ENCODE measurements around the gene IL9. TPM values are rescaled to one million over a fixed set of nuclear protein-coding genes. Genes with fewer than 3 reads are reported as not detected.
A peak's percentile ranks its signal among the peaks of the same experiment; 100 is the strongest.

The IL9 gene
- total RNA-seq, 1 donor from 2014 or later = 104 TPM

- Mint-ChIP-seq H3K9me3 (peaks cover 4% of the 10 kb centered on the region), H3K27ac (no peak overlapping the region), H3K36me3 (ENCODE audit: low read depth) (no peaks in the 10 kb centered on the region), H3K27me3 (ENCODE audit: low read depth) (peaks cover 50% of the 10 kb centered on the region), H3K4me1 (ENCODE audit: low read depth) (peaks cover 29% of the 10 kb centered on the region), H3K4me3 (ENCODE audit: low read depth) (no peak overlapping the region)
- DNase-seq (ENCODE audit: low spot score) = no peak
- intact Hi-C loops (cut with micrococcal nuclease) = no loop called here
Observed at GRCh38 chr5:135915466-135916001, 19.9 kb upstream of the IL9 start.

GRCh38 chr5:135913713-135914626, 18.3 kb upstream of the IL9 start:
- peak; percentile 14 for DNase-seq (ENCODE audit: low spot score)
- peaks cover 4% of the 10 kb centered on the region for H3K9me3 Mint-ChIP-seq
- H3K36me3 Mint-ChIP-seq (ENCODE audit: low read depth) = no peaks in the 10 kb centered on the region
- H3K27me3 Mint-ChIP-seq (ENCODE audit: low read depth) = peaks cover 57% of the 10 kb centered on the region
- peaks cover 36% of the 10 kb centered on the region for H3K4me1 Mint-ChIP-seq (ENCODE audit: low read depth)
- intact Hi-C loops (cut with micrococcal nuclease) = loop anchor here (1.0 kb wide), 2 partner anchors 19 to 23 kb away; partner anchors contain the start of gene IL9
- H3K27ac Mint-ChIP-seq = peak overlapping the region; percentile 33
- no peak overlapping the region for H3K4me3 Mint-ChIP-seq (ENCODE audit: low read depth)

- no peaks in the 10 kb centered on the region for H3K36me3 Mint-ChIP-seq (ENCODE audit: low read depth)
- peaks cover 50% of the 10 kb centered on the region for H3K27me3 Mint-ChIP-seq (ENCODE audit: low read depth)
- H3K4me3 Mint-ChIP-seq (ENCODE audit: low read depth) = no peak overlapping the region
- no peak for DNase-seq (ENCODE audit: low spot score)
- intact Hi-C loops (cut with micrococcal nuclease) = no loop called here
- H3K9me3 Mint-ChIP-seq = no peaks in the 10 kb centered on the region
- peaks cover 9% of the 10 kb centered on the region for H3K4me1 Mint-ChIP-seq (ENCODE audit: low read depth)
- no peak overlapping the region for H3K27ac Mint-ChIP-seq
Observed at GRCh38 chr5:135905144-135905543, 9.5 kb upstream of the IL9 start.

- intact Hi-C loops (cut with micrococcal nuclease) = no loop called here
- Mint-ChIP-seq H3K4me1 (ENCODE audit: low read depth) (peaks cover 2% of the 10 kb centered on the region), H3K27me3 (ENCODE audit: low read depth) (peaks cover 44% of the 10 kb centered on the region), H3K4me3 (ENCODE audit: low read depth) (no peak overlapping the region), H3K27ac (no peak overlapping the region), H3K9me3 (no peaks in the 10 kb centered on the region), H3K36me3 (ENCODE audit: low read depth) (no peaks in the 10 kb centered on the region)
- DNase-seq (ENCODE audit: low spot score) = no peak
Observed at GRCh38 chr5:135901633-135902032, 6.0 kb upstream of the IL9 start.

GRCh38 chr5:135900276-135900675, 4.6 kb upstream of the IL9 start:
- H3K27me3 Mint-ChIP-seq (ENCODE audit: low read depth) = peaks cover 47% of the 10 kb centered on the region
- no peak overlapping the region for H3K4me3 Mint-ChIP-seq (ENCODE audit: low read depth)
- intact Hi-C loops (cut with micrococcal nuclease) = no loop called here
- no peak for DNase-seq (ENCODE audit: low spot score)
- H3K36me3 Mint-ChIP-seq (ENCODE audit: low read depth) = no peaks in the 10 kb centered on the region
- no peak overlapping the region for H3K27ac Mint-ChIP-seq
- H3K4me1 Mint-ChIP-seq (ENCODE audit: low read depth) = peaks cover 11% of the 10 kb centered on the region
- no peaks in the 10 kb centered on the region for H3K9me3 Mint-ChIP-seq

GRCh38 chr5:135898651-135899050, 3.0 kb upstream of the IL9 start:
- peaks cover 14% of the 10 kb centered on the region for H3K4me1 Mint-ChIP-seq (ENCODE audit: low read depth)
- intact Hi-C loops (cut with micrococcal nuclease) = no loop called here
- peaks cover 52% of the 10 kb centered on the region for H3K27me3 Mint-ChIP-seq (ENCODE audit: low read depth)
- no peaks in the 10 kb centered on the region for H3K9me3 Mint-ChIP-seq
- no peak overlapping the region for H3K4me3 Mint-ChIP-seq (ENCODE audit: low read depth)
- no peak for DNase-seq (ENCODE audit: low spot score)
- no peaks in the 10 kb centered on the region for H3K36me3 Mint-ChIP-seq (ENCODE audit: low read depth)
- no peak overlapping the region for H3K27ac Mint-ChIP-seq

GRCh38 chr5:135894789-135895188, 852 bp downstream of the IL9 start:
- H3K27me3 Mint-ChIP-seq (ENCODE audit: low read depth) = peaks cover 64% of the 10 kb centered on the region
- no peak overlapping the region for H3K27ac Mint-ChIP-seq
- DNase-seq (ENCODE audit: low spot score) = no peak

GRCh38 chr5:135894276-135894675, 1.4 kb downstream of the IL9 start:
- Mint-ChIP-seq H3K36me3 (ENCODE audit: low read depth) (no peaks in the 10 kb centered on the region), H3K27me3 (ENCODE audit: low read depth) (peaks cover 67% of the 10 kb centered on the region)
- intact Hi-C loops (cut with micrococcal nuclease) = loop anchor here (5.0 kb wide), 1 partner anchor 33 kb away; no protein-coding TSS in a partner anchor

More at GRCh38 chr5:135894789-135895188, 852 bp downstream of the IL9 start:
- H3K4me3 Mint-ChIP-seq (ENCODE audit: low read depth) = no peak overlapping the region
- no peaks in the 10 kb centered on the region for H3K9me3 Mint-ChIP-seq
- intact Hi-C loops (cut with micrococcal nuclease) = loop anchor here (1.0 to 5.0 kb wide), 2 partner anchors 20 to 33 kb away; no protein-coding TSS in a partner anchor
- peaks cover 22% of the 10 kb centered on the region for H3K4me1 Mint-ChIP-seq (ENCODE audit: low read depth)
- no peaks in the 10 kb centered on the region for H3K36me3 Mint-ChIP-seq (ENCODE audit: low read depth)

GRCh38 chr5:135891791-135892190, 3.9 kb downstream of the IL9 start:
- Mint-ChIP-seq H3K4me1 (ENCODE audit: low read depth) (peaks cover 27% of the 10 kb centered on the region), H3K36me3 (ENCODE audit: low read depth) (no peaks in the 10 kb centered on the region), H3K27ac (no peak overlapping the region), H3K27me3 (ENCODE audit: low read depth) (peaks cover 57% of the 10 kb centered on the region), H3K9me3 (no peaks in the 10 kb centered on the region), H3K4me3 (ENCODE audit: low read depth) (no peak overlapping the region)
- DNase-seq (ENCODE audit: low spot score) = no peak
- intact Hi-C loops (cut with micrococcal nuclease) = loop anchor here (1.0 to 5.0 kb wide), 2 partner anchors 23 to 36 kb away; no protein-coding TSS in a partner anchor

More at GRCh38 chr5:135894276-135894675, 1.4 kb downstream of the IL9 start:
- H3K9me3 Mint-ChIP-seq = no peaks in the 10 kb centered on the region
- H3K4me1 Mint-ChIP-seq (ENCODE audit: low read depth) = peaks cover 22% of the 10 kb centered on the region
- H3K27ac Mint-ChIP-seq = no peak overlapping the region
- no peak overlapping the region for H3K4me3 Mint-ChIP-seq (ENCODE audit: low read depth)
- DNase-seq (ENCODE audit: low spot score) = no peak

- no peaks in the 10 kb centered on the region for H3K9me3 Mint-ChIP-seq
- peaks cover 27% of the 10 kb centered on the region for H3K4me1 Mint-ChIP-seq (ENCODE audit: low read depth)
- H3K36me3 Mint-ChIP-seq (ENCODE audit: low read depth) = no peaks in the 10 kb centered on the region
- no peak overlapping the region for H3K4me3 Mint-ChIP-seq (ENCODE audit: low read depth)
- no peak for DNase-seq (ENCODE audit: low spot score)
- intact Hi-C loops (cut with micrococcal nuclease) = loop anchor here (1.0 to 5.0 kb wide), 2 partner anchors 23 to 36 kb away; no protein-coding TSS in a partner anchor
- no peak overlapping the region for H3K27ac Mint-ChIP-seq
- peaks cover 56% of the 10 kb centered on the region for H3K27me3 Mint-ChIP-seq (ENCODE audit: low read depth)
Observed at GRCh38 chr5:135891268-135891667, 4.4 kb downstream of the IL9 start.

- H3K4me3 Mint-ChIP-seq (ENCODE audit: low read depth) = no peak overlapping the region
- H3K36me3 Mint-ChIP-seq (ENCODE audit: low read depth) = no peaks in the 10 kb centered on the region
- peak; percentile 37 for DNase-seq (ENCODE audit: low spot score)
- H3K27ac Mint-ChIP-seq = no peak overlapping the region
- H3K27me3 Mint-ChIP-seq (ENCODE audit: low read depth) = peaks cover 52% of the 10 kb centered on the region
- peaks cover 23% of the 10 kb centered on the region for H3K4me1 Mint-ChIP-seq (ENCODE audit: low read depth)
- H3K9me3 Mint-ChIP-seq = no peaks in the 10 kb centered on the region
- intact Hi-C loops (cut with micrococcal nuclease) = loop anchor here (1.0 to 5.0 kb wide), 3 partner anchors 23 to 189 kb away; no protein-coding TSS in a partner anchor
Observed at GRCh38 chr5:135890867-135891266, 4.8 kb downstream of the IL9 start.

GRCh38 chr5:135890296-135890695, 5.3 kb downstream of the IL9 start:
- Mint-ChIP-seq H3K27ac (no peak overlapping the region), H3K27me3 (ENCODE audit: low read depth) (peaks cover 51% of the 10 kb centered on the region), H3K36me3 (ENCODE audit: low read depth) (no peaks in the 10 kb centered on the region), H3K9me3 (no peaks in the 10 kb centered on the region), H3K4me3 (ENCODE audit: low read depth) (no peak overlapping the region), H3K4me1 (ENCODE audit: low read depth) (peaks cover 19% of the 10 kb centered on the region)
- DNase-seq (ENCODE audit: low spot score) = no peak
- intact Hi-C loops (cut with micrococcal nuclease) = loop anchor here (1.0 to 5.0 kb wide), 2 partner anchors 37 to 190 kb away; no protein-coding TSS in a partner anchor

Data from activated T-helper 2 cell treated with anti-CD3 and anti-CD28 coated beads, Interferon-gamma antibody, Interleukin-2, Interleukin-4, amounts not matched to agents 10 μg/mL and 5 μg/mL and 100 μg/mL, durations not matched to agents 14 hours and 24 hours and 36 hours (primary cell).